Type B pancreatic cell (in vitro differentiated cells): Measurements from ENCODE around the gene ROR2. TPM values are rescaled to one million over a fixed set of nuclear protein-coding genes. Genes with fewer than 3 reads are reported as not detected.

ENCODE experiments used
- DNase-seq: peaks from one replicate; pipeline ENCODE4 v3.0.0; 2021; ENCODE audit warnings: mixed read lengths; ENCODE audit not compliant: unreplicated experiment; ENCODE audit errors: extremely low spot score
- H3K27ac Mint-ChIP-seq: 2 replicates; pipeline ENCODE4 v1.8.0; 2021; ENCODE audit warnings: mild to moderate bottlenecking, mixed read lengths
- H3K27me3 Mint-ChIP-seq: 2 replicates; pipeline ENCODE4 v1.8.0; 2021; ENCODE audit warnings: mixed read lengths
- H3K36me3 Mint-ChIP-seq: 2 replicates; pipeline ENCODE4 v1.8.0; 2021; ENCODE audit warnings: mixed read lengths
- H3K4me1 Mint-ChIP-seq: one replicate; pipeline ENCODE4 v1.8.0; 2021; ENCODE audit warnings: mixed read lengths; ENCODE audit not compliant: unreplicated experiment
- H3K4me3 Mint-ChIP-seq: 2 replicates; pipeline ENCODE4 v1.8.0; 2021; ENCODE audit warnings: mild to moderate bottlenecking, mixed read lengths
- H3K9me3 Mint-ChIP-seq: 2 replicates; pipeline ENCODE4 v1.8.0; 2021; ENCODE audit warnings: mixed read lengths
- CTCF ChIP-seq: fragments of 200-600 bp; sonication (generic); conservative IDR thresholded peaks from 2 replicates; pipeline ENCODE4 v1.5.0; 2021; ENCODE audit warnings: antibody characterized with exemption, mild to moderate bottlenecking
- total RNA-seq: library from RNA; stranded (reverse); gene quantifications from 2 replicates; pipeline ENCODE4 v1.2.1, GENCODE V29; 2021; ENCODE audit warnings: low replicate concordance

Gene ROR2
- total RNA-seq, 1 donor from 2014 or later: 48.9 TPM

- no peak for DNase-seq
- TF ChIP-seq CTCF: no peak
- Mint-ChIP-seq H3K4me3 (no peak overlapping the region), H3K9me3 (no peaks in the 10 kb centered on the region), H3K4me1 (peaks cover 66% of the 10 kb centered on the region), H3K36me3 (peaks cover 9% of the 10 kb centered on the region), H3K27me3 (peaks cover 36% of the 10 kb centered on the region), H3K27ac (no peak overlapping the region)
These were observed 82.3 kb downstream of the ROR2 start for GRCh38 chr9:91867740-91868139.

GRCh38 chr9:91865041-91865440 is 85.0 kb downstream of the ROR2 start:
- H3K4me1 Mint-ChIP-seq: peaks cover 59% of the 10 kb centered on the region
- no peak for DNase-seq

GRCh38 chr9:91864380-91864779 is 85.6 kb downstream of the ROR2 start:
- Mint-ChIP-seq H3K4me3 (no peak overlapping the region), H3K27me3 (peaks cover 21% of the 10 kb centered on the region), H3K36me3 (peaks cover 14% of the 10 kb centered on the region), H3K4me1 (peaks cover 53% of the 10 kb centered on the region), H3K9me3 (peaks cover 4% of the 10 kb centered on the region), H3K27ac (no peak overlapping the region)
- TF ChIP-seq CTCF: no peak
- DNase-seq: no peak

More at GRCh38 chr9:91865041-91865440, 85.0 kb downstream of the ROR2 start:
- TF ChIP-seq CTCF: no peak
- no peak overlapping the region for H3K4me3 Mint-ChIP-seq
- H3K27me3 Mint-ChIP-seq: peaks cover 22% of the 10 kb centered on the region
- no peak overlapping the region for H3K27ac Mint-ChIP-seq
- peaks cover 4% of the 10 kb centered on the region for H3K9me3 Mint-ChIP-seq
- peaks cover 14% of the 10 kb centered on the region for H3K36me3 Mint-ChIP-seq

- H3K4me3 Mint-ChIP-seq: no peak overlapping the region
- H3K9me3 Mint-ChIP-seq: peaks cover 4% of the 10 kb centered on the region
- peaks cover 17% of the 10 kb centered on the region for H3K27me3 Mint-ChIP-seq
- H3K4me1 Mint-ChIP-seq: peaks cover 49% of the 10 kb centered on the region
- DNase-seq: no peak
- H3K36me3 Mint-ChIP-seq: peaks cover 18% of the 10 kb centered on the region
- TF ChIP-seq CTCF: no peak
- H3K27ac Mint-ChIP-seq: no peak overlapping the region
These were observed 86.6 kb downstream of the ROR2 start for GRCh38 chr9:91863469-91863868.

DNA sequence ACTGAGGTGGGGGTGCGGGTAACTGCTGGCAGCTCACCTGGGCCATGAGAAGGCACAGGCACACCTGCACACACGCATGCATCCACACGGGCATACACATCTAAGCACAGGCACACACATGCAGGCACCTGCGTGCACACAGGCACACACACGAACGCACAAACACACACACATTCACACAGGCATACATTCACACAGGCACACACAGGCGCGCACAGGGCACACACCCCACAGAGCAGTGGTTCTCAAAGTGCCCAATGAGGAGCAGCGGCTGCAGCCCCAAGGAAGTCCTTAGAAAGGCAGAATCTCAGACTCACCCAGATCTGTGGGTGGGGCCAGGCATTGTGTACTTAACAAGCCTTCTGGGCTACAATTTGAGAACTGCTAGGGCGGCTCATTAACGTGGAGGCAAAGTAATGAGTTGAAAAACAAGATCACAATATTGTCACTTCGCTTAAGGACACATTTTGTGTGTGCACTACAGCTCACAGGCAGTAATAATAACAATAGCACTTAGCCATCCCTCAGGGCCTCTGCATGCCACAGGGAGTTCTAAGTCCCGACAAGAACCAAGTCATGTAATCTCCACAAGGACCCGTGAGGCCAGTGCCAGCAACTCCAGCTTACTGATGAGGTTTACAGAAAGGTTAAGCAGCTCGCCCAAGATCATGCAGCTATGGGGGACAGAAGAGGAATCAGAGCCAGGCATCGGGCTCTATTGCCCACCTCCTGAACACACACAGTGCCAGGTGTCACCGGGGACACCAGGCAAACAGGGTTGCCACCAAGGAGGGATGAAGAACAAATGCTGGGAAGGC is 91.6 kb downstream of the ROR2 start:
- no peak for DNase-seq
- peak overlapping the region; percentile 82 for H3K27ac Mint-ChIP-seq
- no peak overlapping the region for H3K4me3 Mint-ChIP-seq
- no peak for TF ChIP-seq CTCF
- peaks cover 4% of the 10 kb centered on the region for H3K9me3 Mint-ChIP-seq
- H3K4me1 Mint-ChIP-seq: peaks cover 49% of the 10 kb centered on the region
- H3K36me3 Mint-ChIP-seq: peaks cover 19% of the 10 kb centered on the region
- peaks cover 7% of the 10 kb centered on the region for H3K27me3 Mint-ChIP-seq
